PC-9 (cell line): ENCODE data around the gene KRTAP4-11.
"Not testable (repeated sequence)": the region's sequence is repeated elsewhere in the genome, so short reads cannot be mapped to it uniquely, and the experiment has no call there.

Source experiments
- EZH2 ChIP-seq: fragments of 200-600 bp; sonication (generic); IDR thresholded peaks from 2 replicates; pipeline ENCODE4 v1.8.0; 2017; ENCODE audit warnings: antibody characterized with exemption, low read depth
- TF ChIP-seq, protein P1 (sequence below): fragments of 200-600 bp; sonication (generic); conservative IDR thresholded peaks from 2 replicates; pipeline ENCODE4 v1.6.1; 2017; ENCODE audit warnings: mixed run types, antibody characterized with exemption, mild to moderate bottlenecking, moderate library complexity

DNA sequence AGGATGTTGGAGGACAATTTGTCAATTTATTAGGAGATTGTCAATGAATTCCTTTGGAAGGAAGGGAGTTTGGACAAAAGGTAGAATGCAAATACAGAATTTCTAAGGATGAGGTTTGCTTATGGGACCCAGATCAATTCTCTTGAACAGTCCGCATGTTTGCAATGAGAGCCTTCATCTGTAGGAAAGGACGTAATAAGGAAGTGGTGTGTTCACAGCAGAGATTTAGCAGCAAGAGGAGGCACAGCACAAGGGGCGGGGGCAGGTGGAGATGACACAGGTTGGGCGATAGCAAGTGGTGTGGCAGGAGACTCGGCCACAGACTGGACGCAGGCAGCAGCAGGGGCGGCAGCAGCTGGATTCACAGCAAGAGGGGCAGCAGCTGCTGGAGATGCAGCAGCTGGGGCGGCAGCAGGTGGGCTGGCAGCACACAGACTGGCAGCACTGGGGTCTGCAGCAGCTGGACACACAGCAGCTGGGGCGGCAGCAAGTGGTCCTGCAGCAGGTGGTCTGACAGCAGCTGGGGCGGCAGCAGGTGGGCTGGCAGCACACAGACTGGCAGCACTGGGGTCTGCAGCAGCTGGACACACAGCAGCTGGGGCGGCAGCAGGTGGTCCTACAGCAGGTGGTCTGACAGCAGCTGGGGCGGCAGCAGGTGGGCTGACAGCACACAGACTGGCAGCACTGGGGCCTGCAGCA lies 5.3 kb upstream of the KRTAP4-11 start:
- TF ChIP-seq, protein P1, sequence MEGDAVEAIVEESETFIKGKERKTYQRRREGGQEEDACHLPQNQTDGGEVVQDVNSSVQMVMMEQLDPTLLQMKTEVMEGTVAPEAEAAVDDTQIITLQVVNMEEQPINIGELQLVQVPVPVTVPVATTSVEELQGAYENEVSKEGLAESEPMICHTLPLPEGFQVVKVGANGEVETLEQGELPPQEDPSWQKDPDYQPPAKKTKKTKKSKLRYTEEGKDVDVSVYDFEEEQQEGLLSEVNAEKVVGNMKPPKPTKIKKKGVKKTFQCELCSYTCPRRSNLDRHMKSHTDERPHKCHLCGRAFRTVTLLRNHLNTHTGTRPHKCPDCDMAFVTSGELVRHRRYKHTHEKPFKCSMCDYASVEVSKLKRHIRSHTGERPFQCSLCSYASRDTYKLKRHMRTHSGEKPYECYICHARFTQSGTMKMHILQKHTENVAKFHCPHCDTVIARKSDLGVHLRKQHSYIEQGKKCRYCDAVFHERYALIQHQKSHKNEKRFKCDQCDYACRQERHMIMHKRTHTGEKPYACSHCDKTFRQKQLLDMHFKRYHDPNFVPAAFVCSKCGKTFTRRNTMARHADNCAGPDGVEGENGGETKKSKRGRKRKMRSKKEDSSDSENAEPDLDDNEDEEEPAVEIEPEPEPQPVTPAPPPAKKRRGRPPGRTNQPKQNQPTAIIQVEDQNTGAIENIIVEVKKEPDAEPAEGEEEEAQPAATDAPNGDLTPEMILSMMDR, result not testable (repeated sequence)
- TF ChIP-seq EZH2, result not testable (repeated sequence)
